HEK293T (cell line): ENCODE data around the gene POLR2C.

ENCODE experiments used
- ARNT ChIP-seq: fragments of 450-650 bp; IDR thresholded peaks from 2 replicates; pipeline ENCODE4 v1.6.1; 2017; ENCODE audit warnings: mild to moderate bottlenecking
- BHLHE40 ChIP-seq: fragments of 450-650 bp; IDR thresholded peaks from 2 replicates; pipeline ENCODE4 v1.6.1; 2016; ENCODE audit warnings: mild to moderate bottlenecking, moderate library complexity, borderline replicate concordance
- CTBP1 ChIP-seq: fragments of 450-650 bp; IDR thresholded peaks from 2 replicates; pipeline ENCODE4 v1.6.1; 2016; ENCODE audit warnings: borderline replicate concordance
- ELF4 ChIP-seq: fragments of 450-650 bp; IDR thresholded peaks from 2 replicates; pipeline ENCODE4 v1.6.1; 2017; ENCODE audit warnings: antibody characterized with exemption
- FOXA1 ChIP-seq: fragments of 450-650 bp; IDR thresholded peaks from 2 replicates; pipeline ENCODE4 v1.6.1; 2016; ENCODE audit warnings: mild to moderate bottlenecking
- FOXK2 ChIP-seq: fragments of 450-650 bp; IDR thresholded peaks from 2 replicates; pipeline ENCODE4 v1.6.1; 2016; ENCODE audit warnings: mild to moderate bottlenecking
- FOXM1 ChIP-seq: fragments of 450-650 bp; IDR thresholded peaks from 2 replicates; pipeline ENCODE4 v1.6.1; 2017; ENCODE audit warnings: mild to moderate bottlenecking, borderline replicate concordance
- HDGF ChIP-seq: fragments of 450-650 bp; IDR thresholded peaks from 2 replicates; pipeline ENCODE4 v1.6.1; 2017; ENCODE audit warnings: antibody characterized with exemption, borderline replicate concordance
- LEF1 ChIP-seq: fragments of 450-650 bp; IDR thresholded peaks from 2 replicates; pipeline ENCODE4 v1.6.1; 2017; ENCODE audit warnings: mild to moderate bottlenecking, borderline replicate concordance
- NFRKB ChIP-seq: fragments of 450-650 bp; IDR thresholded peaks from 2 replicates; pipeline ENCODE4 v1.6.1; 2016; ENCODE audit warnings: mild to moderate bottlenecking, moderate library complexity
- PKNOX1 ChIP-seq: fragments of 450-650 bp; IDR thresholded peaks from 2 replicates; pipeline ENCODE4 v1.6.1; 2016
- SP1 ChIP-seq: fragments of 450-650 bp; IDR thresholded peaks from 2 replicates; pipeline ENCODE4 v1.6.1; 2017
- SUZ12 ChIP-seq: fragments of 450-650 bp; IDR thresholded peaks from 2 replicates; pipeline ENCODE4 v1.6.1; 2016; ENCODE audit warnings: mild to moderate bottlenecking
- TARDBP ChIP-seq: fragments of 450-650 bp; IDR thresholded peaks from 2 replicates; pipeline ENCODE4 v1.6.1; 2016

- no peak for TF ChIP-seq ELF4
- TF ChIP-seq LEF1: no peak
- no peak for TF ChIP-seq FOXA1
- TF ChIP-seq SUZ12: no peak
- no peak for TF ChIP-seq ARNT
- TF ChIP-seq FOXK2: no peak
- TF ChIP-seq TARDBP: no peak
- no peak for TF ChIP-seq NFRKB
- TF ChIP-seq FOXM1: no peak
- no peak for TF ChIP-seq SP1
- TF ChIP-seq BHLHE40: no peak
- TF ChIP-seq PKNOX1: no peak
- TF ChIP-seq CTBP1: no peak
- no peak for TF ChIP-seq HDGF
Measured at GRCh38 chr16:57505169-57505568, 42.7 kb downstream of the POLR2C start.
